Middle frontal gyrus (tissue), 1 donor: ENCODE results near the gene ANGPTL7.
"Not testable (repeated sequence)": the region's sequence is repeated elsewhere in the genome, so short reads cannot be mapped to it uniquely, and the experiment has no call there.

ENCODE experiments used
- DNase-seq: peaks from one replicate; pipeline ENCODE4 v3.0.0-alpha.2; 2015; ENCODE audit warnings: low spot score; ENCODE audit errors: extremely low spot score

Gene ANGPTL7

DNA sequence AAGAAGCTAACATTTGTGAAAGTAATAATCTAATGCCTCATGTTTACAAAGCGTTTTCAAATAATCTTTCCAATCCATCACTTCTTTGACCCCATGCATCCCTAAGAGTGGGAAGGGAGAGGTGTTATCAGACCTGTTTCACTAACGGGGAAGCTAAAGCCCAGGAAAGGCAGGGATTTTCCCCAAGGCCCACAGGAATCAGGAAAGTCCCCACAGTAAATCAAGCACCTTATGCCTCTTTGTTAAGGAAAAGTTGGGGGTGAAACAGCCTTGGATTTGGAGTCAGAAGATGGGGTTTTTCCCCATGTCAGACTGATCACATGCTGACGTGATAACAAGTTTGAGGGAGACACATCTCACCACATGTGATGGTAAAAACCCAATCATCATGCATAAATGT, 20.0 kb upstream of the ANGPTL7 start:
- DNase-seq, result no peak

DNA sequence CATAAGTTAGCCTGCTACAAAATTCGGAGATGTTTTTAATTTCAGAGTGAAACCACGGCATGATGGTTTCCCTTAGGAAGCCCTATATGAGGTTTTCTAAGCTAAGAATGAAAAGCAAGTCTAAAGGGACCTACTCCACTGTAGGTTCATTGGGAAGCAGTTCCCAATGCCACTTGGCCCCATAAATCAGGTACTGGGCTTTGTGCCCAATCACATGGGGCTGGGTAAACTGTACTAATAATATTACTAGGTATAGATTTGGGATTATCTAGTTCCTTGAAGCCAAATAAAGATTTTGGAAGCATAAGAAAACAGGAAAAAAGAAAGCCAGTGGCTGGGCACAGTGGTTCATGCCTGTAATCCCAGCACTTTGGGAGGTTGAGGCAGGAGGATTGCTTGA, 19.1 kb upstream of the ANGPTL7 start:
- DNase-seq, result no peak

- no peak for DNase-seq
Observed at GRCh38 chr1:11174261-11174942, 14.8 kb upstream of the ANGPTL7 start.

GRCh38 chr1:11175461-11175860, 13.7 kb upstream of the ANGPTL7 start:
- DNase-seq, result no peak

GRCh38 chr1:11176081-11176706, 13.0 kb upstream of the ANGPTL7 start:
- no peak for DNase-seq

GRCh38 chr1:11178021-11179015, 10.8 kb upstream of the ANGPTL7 start:
- DNase-seq, result no peak

- no peak for DNase-seq
Observed at GRCh38 chr1:11179125-11179524, 10.0 kb upstream of the ANGPTL7 start.

- not testable (repeated sequence) for DNase-seq
Observed at GRCh38 chr1:11179749-11180148, 9.4 kb upstream of the ANGPTL7 start.

- DNase-seq, result no peak
Observed at GRCh38 chr1:11180342-11180744, 8.8 kb upstream of the ANGPTL7 start.

- DNase-seq, result no peak
Observed at GRCh38 chr1:11182884-11183283, 6.3 kb upstream of the ANGPTL7 start.

- DNase-seq, result no peak
Observed at GRCh38 chr1:11184973-11185372, 4.2 kb upstream of the ANGPTL7 start.

DNA sequence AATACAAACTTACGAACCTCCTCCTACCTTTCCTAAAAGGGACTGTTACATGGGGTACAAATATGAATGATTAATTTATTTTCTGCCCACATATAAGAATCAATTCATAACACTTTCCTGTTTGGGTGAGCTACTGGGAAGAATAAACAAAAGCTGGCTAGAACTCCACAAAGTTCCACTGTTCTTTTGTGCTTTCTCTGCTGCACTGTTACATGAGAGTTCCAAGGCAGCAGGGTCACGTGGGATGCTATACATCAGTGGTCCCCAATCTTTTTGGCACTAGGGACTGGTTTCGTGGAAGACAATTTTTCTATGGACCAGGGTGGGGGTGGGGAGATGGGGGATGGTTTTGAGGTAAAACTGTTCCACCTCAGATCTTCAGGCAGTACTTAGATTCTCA, 2.2 kb upstream of the ANGPTL7 start:
- no peak for DNase-seq

DNA sequence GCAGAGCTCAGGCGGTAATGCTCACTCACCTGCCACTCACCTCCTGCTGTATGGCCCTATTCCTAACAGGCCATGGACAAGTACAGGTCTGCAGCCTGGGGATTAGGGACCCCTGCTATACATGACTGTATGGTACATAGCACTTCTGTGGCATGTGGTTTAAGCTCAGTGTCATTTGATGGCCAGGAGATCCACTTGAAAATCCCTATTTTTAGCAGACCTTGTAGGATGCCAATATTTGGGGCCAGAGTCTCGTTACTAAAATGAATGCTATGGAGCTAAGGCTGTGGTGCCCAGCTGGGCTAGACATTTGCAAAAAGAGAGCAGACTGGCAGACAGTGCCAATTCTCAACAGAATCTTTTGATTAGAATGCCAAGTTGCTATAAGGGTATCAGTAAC, 1.7 kb upstream of the ANGPTL7 start:
- no peak for DNase-seq

DNA sequence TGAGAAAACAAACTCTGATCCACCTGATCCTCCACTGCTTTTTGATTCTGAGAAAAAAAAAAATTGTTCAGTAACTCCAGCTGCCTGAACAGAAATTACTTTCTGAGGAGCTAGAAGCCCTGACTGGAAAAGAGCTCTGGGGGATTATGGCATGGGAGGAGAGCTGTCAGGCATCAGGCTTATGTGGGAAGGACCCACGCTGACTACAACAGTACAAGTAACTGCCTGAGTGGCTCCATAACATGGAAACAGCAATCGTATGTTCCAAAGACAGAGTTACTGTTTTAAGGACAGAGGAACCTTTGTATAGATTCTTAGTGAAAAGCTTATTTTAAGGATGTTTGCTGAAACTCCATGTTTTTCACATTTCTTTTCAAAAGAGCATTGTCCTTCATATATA, 1.2 kb upstream of the ANGPTL7 start:
- DNase-seq, result no peak

DNA sequence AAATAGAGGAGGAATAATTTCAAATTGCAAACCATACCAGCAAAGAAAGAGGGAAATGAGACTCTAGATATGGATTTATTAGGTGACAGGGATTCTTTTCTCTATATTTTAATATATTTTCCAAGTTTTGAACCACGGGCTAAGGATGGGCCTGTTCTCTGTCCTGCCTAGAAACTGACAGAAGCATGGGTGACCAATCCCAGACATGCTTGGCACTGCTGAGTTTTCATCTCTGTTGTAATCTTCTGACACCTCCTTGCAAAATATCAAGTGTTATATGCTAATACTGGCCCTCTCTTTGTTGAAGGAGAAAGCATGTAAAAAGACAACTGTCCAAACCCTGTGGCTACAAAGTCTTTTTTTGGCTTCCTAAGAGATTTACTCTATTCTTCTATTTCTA, 774 bp upstream of the ANGPTL7 start:
- no peak for DNase-seq

DNA sequence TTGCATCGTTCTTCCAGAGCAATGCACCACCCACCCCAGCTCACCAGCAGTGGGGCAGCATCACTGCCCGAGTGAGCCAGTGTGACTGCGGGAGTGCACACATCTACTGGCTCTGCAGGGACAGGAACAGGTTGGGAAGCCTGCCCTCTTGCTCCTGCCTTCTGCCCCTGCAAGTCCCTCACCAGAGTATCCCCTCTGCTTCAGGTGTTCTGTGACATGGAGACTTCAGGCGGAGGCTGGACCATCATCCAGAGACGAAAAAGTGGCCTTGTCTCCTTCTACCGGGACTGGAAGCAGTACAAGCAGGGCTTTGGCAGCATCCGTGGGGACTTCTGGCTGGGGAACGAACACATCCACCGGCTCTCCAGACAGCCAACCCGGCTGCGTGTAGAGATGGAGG, 4.2 kb downstream of the ANGPTL7 start:
- DNase-seq, result no peak

DNA sequence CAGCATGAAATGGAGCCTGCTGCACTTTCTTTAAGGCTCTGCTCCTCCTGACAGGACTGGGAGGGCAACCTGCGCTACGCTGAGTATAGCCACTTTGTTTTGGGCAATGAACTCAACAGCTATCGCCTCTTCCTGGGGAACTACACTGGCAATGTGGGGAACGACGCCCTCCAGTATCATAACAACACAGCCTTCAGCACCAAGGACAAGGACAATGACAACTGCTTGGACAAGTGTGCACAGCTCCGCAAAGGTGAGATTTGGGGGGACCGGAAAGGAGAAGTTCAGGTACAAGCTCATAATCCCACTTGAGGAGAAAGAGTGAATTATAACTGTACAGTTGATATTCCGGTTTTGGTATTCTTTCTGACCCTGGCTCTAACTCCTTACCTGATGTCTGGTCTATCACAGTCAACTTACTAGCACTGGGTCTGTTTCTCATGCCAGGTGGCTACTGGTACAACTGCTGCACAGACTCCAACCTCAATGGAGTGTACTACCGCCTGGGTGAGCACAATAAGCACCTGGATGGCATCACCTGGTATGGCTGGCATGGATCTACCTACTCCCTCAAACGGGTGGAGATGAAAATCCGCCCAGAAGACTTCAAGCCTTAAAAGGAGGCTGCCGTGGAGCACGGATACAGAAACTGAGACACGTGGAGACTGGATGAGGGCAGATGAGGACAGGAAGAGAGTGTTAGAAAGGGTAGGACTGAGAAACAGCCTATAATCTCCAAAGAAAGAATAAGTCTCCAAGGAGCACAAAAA, 5.4 kb downstream of the ANGPTL7 start:
- DNase-seq, result no peak

DNA sequence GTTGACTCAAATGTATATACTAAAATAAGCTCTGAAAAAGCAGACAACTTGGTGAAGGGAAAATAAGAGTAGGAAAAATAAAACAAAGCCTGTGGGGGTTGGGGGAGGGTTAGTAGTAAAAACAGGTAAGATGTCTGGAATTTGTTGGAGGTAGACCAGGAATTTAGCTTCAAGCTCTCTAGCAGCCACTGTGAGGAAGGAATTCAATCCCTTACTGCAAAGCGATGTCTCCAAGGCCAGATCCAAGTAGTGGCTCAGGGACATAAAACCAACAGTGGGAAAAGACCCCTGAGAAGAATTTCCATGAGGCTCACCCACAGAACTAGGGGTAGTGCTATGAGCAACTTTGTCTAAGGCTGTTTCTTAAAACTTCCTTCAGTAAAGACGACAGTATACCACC, 7.8 kb downstream of the ANGPTL7 start:
- no peak for DNase-seq

GRCh38 chr1:11197359-11197758, 8.2 kb downstream of the ANGPTL7 start:
- no peak for DNase-seq

DNA sequence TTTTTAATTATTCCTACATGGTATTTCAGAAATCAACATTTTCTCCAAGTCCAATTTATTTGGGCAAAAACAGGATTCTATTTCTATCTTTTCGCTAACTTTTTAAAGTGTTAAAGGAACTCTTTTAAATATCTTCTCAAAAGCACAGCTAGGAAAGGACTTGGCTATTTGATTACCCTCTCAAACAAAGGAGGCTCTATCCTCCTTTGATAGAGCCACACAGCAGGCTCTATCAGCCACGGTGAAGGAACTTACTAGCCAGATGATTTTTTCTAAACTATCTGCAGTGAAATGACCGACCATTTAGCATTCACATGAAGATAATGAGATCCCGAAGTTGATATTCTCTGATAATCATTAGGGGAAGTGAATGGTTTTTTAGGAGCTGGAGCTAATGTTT, 9.1 kb downstream of the ANGPTL7 start:
- DNase-seq, result no peak

GRCh38 chr1:11198851-11199594, 9.9 kb downstream of the ANGPTL7 start:
- no peak for DNase-seq
